Inflammatory macrophage (primary cell): Measurements from ENCODE around the gene STUB1.

ENCODE experiments used
- DNase-seq, 2 donors: peaks; one replicate each; pipeline ENCODE4 v3.0.0-alpha.2; 2020 to 2022

STUB1 gene

GRCh38 chr16:694863-695354 is 14.7 kb downstream of the STUB1 start:
- DNase-seq = no peak

- peak in 1 of 2 donors; percentile 21 for DNase-seq
Observed at GRCh38 chr16:695355-696089, 15.3 kb downstream of the STUB1 start.

- no peak for DNase-seq
Observed at GRCh38 chr16:698911-699671, 18.9 kb downstream of the STUB1 start.

DNA sequence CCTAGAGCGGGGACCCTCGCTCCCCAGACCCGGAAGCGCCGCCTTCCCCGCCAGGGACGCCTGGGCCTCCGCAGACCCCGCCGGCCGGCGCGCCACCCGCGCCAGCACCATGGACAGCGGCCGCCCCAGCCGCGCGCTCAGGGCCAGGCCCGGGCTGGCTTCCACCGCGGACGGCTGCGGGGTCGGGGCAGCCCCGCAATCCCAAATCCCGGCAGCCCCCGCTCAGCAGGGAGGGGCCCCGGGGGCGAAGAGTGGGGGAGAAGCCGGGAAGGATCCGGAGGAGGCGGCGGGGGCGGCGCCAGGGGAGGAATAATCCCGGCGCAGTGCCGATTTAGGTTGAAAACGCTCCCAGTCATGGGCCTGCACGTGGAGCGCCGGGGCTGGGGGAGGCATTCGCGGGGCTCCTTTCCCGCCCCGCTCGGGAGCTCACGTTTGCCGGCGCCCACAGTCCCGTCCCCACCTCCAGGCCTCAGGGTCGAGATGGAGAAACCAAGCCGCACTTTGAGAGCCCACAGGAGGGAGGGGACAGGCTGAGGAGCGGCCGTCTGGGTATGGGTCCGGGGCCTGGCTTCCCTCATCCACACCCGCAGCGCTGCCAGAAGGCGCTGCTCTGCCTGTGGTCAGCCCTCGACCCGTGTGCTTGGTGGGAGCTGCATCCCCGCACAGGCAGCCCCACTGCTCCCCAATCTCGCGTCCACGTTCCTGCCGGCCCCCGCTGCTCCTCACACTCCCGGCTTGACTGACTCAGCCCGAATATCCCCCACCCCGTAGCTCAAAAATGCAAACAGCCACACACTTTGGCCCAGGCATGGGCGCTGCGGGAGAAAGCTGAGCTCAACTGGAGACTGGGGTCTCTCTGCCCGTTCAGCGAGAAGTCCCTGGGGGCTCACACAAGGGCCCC is 20.7 kb downstream of the STUB1 start:
- no peak for DNase-seq

GRCh38 chr16:702341-702740 is 22.1 kb downstream of the STUB1 start:
- no peak for DNase-seq

DNA sequence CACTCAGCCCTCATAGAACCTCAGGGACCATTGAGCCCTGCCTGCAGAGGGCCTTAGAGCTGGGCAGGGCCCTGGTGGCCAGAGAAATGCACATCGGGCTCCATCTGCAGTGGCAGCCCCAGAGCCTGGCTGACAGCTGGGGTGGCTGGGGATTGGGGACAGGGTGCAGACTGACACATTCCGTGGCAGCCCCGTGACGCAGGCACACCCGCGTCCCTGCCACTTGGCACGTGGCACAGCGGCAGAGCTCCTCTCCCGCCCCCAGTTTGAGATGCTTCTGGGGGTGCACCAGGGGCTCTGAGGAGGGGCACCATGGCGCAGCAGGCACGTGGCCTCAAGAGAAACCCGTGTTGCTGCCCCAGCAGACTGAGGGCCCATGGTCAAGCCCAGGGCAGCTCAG is 23.2 kb downstream of the STUB1 start:
- no peak for DNase-seq

DNA sequence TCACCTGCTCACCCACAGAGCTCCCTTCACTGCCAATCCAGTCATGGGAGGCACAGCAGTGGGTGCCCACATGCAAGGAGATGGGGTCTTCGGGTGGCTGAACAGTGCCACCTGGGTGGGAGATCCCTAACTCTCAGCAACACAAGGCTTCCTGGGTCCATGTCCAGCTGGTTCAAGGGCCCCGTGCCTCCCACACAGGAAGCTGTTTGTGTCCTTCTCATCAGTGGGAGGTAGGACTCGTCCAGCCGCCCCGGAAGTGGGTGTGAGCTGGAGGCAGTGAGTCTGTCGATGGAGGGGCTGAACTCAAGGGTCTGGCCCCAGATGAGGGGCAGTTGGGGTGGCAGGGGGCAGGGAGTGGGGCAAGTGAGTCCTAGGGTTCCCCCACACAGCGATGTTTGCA is 23.8 kb downstream of the STUB1 start:
- DNase-seq = no peak

DNA sequence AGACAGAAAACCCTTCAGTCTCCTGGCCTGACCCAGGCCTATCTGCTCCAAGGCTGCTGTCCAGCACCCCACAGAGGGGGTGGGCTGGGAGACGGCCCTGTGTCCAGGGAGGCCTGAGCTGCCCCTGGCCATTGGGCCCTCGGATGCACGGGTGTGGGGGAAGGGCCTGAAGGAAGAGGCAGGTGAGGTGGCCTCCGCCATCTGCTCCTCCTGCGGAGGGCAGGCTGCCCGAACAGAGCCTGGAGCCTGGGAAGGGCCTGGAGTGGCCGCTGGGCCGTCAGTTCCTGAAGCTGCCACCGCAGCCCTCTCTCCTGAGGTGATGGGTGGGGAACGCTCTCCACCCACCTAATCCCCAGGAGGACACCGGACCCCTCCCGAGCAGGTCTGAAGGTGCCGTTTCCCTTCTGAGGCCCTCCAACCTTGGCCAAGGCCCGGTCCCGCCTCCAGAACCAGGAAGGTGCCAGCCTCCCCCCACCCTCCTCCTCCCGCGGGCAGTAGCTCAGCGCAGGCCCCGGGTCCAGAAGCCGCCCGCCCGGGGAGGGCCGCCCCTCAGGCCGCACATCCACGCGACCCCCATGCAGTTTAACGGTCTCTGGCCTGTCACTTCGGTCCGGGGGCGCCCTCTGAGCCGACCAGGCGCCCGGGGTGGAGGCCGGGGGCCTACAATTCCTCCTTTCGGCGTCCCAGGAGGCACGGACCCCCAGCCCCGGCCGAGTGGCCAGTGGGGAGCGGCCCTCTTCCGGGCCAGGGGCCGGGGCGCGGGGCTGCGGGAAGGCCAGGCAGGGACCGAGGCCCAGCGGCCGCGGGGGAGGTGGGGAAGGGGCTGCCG is 24.6 kb downstream of the STUB1 start:
- no peak for DNase-seq

- no peak for DNase-seq
Observed at GRCh38 chr16:705431-706188, 25.4 kb downstream of the STUB1 start, which contains the start of gene FBXL16. Gene FBXL16, minus strand, starts transcription at chr16:705801. Its CDS starts 8,396 bp downstream, at chr16:697405.

DNA sequence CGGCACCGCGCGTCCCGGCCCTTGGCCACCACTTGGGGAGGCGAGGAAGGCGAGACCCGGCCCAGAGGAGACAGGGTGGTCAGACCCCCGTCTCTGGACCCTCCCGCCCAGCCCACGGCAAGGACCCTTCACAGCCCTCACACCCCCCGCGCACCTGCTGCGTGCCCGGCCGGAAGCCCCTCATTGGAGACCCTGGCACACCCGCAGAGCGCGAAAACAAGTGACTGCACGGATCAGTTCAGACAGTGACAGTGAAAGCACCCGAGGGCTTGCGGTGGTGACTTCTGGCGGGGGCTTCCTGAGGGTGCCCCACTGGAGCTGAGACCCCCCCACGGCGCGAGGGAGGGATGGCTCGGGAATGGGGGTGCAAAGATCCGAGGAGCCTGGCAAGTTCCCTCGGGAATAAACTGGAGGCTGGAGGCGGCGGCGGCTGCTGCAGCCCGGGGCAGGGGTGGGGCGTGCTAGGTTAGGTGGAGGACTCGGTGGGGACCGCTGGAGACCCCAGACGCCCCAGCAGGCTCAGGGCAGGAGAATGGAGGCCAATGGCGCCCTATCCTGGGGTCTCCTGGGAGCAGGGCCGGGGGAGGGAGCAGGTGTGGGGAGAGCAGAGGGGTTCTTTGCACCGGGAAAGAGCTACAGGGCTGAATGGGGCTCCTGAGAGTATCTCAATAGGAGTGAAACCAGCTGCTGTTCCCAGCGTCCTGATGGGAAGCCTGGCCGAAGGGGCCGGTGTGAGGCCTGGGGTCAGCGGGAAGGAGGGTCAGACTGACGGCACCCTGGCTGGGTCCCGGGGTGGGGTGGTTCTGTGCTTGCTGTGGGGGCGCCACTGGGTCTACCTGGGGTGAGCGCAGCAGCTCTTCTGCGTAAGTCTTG is 26.2 kb downstream of the STUB1 start:
- DNase-seq = no peak

DNA sequence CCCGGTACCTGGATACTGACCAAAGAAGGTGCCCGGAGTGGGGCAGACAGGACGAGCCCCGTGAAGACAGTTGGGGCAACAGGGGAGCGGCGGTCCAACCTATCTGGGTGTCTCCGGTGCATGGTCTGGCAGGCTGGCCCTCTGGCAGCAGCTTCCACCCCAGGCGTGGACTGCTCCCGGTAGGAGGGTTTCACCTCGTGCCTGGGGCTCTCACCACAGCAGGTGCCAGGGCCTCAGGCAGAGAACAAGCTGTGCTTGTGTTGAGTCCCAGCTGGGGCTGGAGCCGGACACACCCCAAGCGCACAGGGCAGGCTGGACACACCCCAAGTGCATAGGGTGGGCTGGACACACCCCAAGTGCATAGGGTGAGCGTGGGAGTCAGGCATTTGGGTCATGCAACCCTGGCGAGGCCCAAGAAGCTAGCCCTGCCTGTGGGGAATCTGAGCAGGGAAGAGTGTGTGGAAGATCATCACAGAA is 26.9 kb downstream of the STUB1 start:
- DNase-seq = no peak

- DNase-seq = no peak
Observed at GRCh38 chr16:708019-708418, 27.8 kb downstream of the STUB1 start.

- DNase-seq = no peak
Observed at GRCh38 chr16:708959-709358, 28.7 kb downstream of the STUB1 start.

GRCh38 chr16:709566-710499 is 29.6 kb downstream of the STUB1 start:
- DNase-seq = peak in 1 of 2 donors; percentile 24

- DNase-seq = no peak
Observed at GRCh38 chr16:710500-711075, 30.4 kb downstream of the STUB1 start.

DNA sequence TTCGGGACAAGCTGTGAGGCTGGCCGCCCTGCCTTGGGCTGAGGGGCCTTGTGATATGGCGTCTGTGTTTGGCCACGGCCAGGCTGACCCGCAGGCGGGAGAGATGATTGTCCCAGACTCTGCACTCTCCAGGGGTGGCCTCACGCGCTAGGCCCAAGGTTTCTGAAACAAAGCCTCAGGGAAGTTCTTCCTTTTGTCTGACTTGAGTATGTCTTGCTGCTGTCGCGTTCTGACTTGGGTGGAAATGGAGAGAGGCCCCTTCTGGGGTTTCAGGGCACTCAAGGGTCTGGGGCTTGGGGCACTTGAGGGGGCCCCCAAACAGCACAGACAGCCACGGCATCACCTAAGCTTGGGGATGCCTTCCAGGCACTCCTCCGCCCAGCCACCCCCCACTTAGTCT is 30.9 kb downstream of the STUB1 start:
- DNase-seq = no peak

DNA sequence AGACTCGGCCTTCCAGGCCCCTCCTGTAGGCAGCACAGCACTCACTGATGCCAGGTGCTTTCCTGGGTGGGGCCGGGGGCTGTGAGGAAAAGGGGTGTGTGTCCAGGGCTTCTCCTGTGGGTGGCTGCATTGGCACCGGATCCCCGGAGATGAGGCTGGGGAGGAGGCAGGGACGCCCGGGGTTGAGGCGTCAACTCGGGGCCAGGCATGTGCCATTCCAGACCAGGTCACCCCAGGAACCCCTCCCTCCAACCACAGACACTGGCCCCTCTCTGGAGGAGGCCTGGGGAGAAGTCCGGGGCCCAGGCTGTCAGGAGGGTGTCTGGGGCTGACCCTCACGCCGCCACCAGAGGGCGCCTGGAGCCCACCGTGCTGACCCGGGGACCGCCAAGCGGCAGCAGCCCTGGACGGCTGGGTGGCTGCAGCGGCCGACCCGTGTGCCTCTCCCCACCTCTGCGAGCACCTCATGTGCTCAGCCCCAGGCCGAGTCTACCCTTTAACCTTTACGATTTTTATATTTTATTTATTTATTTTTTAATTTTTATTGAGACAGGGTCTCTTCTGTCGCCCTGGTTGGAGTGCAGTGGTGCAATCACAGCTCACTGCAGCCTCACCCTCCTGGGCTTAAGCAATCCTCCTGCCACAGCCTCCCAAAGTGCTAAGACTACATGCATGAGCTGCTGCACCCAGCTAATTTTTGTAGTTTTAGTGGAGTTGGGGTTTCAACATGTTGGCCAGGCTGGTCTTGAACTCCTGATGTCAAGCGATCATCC is 31.5 kb downstream of the STUB1 start:
- peak; percentile 65 to 73 for DNase-seq
